Activated naive CD8-positive, alpha-beta T cell (primary cell): ENCODE measurements around the gene ITLN1.
"Not testable (repeated sequence)": the region's sequence is repeated elsewhere in the genome, so short reads cannot be mapped to it uniquely, and the experiment has no call there.

ENCODE experiments used
- H3K27ac Mint-ChIP-seq: one replicate; pipeline ENCODE4 v1.8.0; 2021; ENCODE audit warnings: mixed read lengths
- H3K27me3 Mint-ChIP-seq: one replicate; pipeline ENCODE4 v1.8.0; 2021; ENCODE audit warnings: mixed read lengths
- H3K36me3 Mint-ChIP-seq: one replicate; pipeline ENCODE4 v1.8.0; 2021; ENCODE audit warnings: mixed read lengths
- H3K4me1 Mint-ChIP-seq: one replicate; pipeline ENCODE4 v1.8.0; 2021; ENCODE audit warnings: low read depth, mixed read lengths
- H3K4me3 Mint-ChIP-seq: one replicate; pipeline ENCODE4 v1.8.0; 2021; ENCODE audit warnings: mild to moderate bottlenecking, mixed read lengths
- H3K9me3 Mint-ChIP-seq: one replicate; pipeline ENCODE4 v1.8.0; 2021; ENCODE audit warnings: low read depth, mixed read lengths

Gene ITLN1

DNA sequence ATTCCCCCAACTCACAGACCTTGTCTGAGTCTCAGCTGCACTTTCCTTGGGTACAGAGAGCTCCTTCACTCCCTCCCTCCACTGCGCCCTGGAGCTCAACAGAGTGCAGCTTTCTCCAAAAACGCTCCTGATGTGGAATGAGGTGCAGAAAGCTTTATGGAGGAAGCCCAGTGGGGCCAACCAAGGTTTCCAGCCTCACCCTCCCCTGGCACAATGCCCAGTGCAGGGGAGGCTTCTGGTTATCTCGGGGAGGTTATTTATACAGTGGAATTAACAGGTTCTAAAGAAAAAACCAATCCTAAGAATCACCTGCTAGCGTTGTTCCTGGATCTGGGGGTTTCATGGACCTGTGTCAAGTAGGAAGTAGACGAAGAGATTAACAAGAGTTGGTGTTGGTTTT, at the start of gene ITLN1:
Gene ITLN1, minus strand, starts transcription at position 139 of the 400 bp plus-strand sequence. CDS start 303 bp downstream, outside the sequence.
- Mint-ChIP-seq H3K27me3 (peaks cover 2% of the 10 kb centered on the region), H3K27ac (no peak within 1 kb of the TSS), H3K4me3 (no peak within 1 kb of the TSS), H3K4me1 (no peaks in the 10 kb centered on the region), H3K9me3 (no peaks in the 10 kb centered on the region), H3K36me3 (peaks cover 2% of the 10 kb centered on the region)

DNA sequence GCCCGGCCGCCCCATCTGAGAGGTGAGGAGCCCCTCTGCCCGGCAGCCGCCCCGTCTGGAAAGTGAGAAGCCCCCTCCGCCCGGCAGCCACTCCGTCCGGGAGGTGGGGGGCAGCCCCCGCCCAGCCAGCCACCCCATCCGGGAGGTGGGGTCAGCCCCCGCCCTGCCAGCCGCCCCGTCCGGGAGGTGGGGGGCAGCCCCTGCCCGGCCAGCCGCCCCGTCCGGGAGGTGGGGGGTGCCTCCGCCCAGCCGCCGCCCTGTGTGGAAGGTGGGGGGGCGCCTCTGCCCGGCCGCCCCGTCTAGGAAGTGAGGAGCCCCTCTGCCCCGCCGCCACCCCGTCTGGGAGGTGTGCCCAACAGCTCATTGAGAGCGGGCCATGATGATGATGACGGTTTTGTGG, 48.3 kb upstream of the ITLN1 start:
- not testable (repeated sequence) for H3K27me3 Mint-ChIP-seq, H3K27ac Mint-ChIP-seq, H3K4me3 Mint-ChIP-seq, H3K4me1 Mint-ChIP-seq, H3K9me3 Mint-ChIP-seq, H3K36me3 Mint-ChIP-seq

DNA sequence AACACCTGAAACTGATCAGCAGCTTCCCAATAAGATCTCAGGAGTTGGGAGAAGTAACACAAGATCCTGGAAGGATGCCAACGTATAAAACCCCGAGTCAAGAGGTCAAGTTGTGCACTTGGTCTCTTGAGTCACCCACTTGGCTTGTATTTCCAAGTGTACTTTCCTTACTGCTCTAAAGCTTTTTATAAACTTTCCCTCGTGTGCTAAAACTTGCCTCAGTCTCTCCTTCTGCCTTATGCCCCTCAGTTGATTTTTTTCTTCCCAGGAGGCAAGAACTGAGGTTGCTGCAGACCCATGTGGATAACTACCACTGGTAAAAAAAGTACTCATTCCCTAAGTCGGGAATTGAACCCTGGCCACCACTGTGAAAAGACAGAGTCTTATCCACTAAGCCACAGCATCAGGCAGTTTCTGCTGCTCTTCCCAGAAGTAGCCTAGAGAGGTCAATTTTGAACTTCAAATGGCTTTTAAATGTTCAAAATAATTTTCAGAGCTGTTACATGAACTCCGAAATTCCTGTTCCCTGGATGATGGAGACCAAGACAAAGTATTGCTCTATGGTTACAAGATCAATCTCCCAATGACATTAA, 40.8 kb upstream of the ITLN1 start:
- no peak overlapping the region for H3K4me3 Mint-ChIP-seq
- H3K4me1 Mint-ChIP-seq, result no peaks in the 10 kb centered on the region
- no peak overlapping the region for H3K27ac Mint-ChIP-seq
- H3K27me3 Mint-ChIP-seq, result no peaks in the 10 kb centered on the region
- H3K9me3 Mint-ChIP-seq, result no peaks in the 10 kb centered on the region
- peaks cover 9% of the 10 kb centered on the region for H3K36me3 Mint-ChIP-seq

DNA sequence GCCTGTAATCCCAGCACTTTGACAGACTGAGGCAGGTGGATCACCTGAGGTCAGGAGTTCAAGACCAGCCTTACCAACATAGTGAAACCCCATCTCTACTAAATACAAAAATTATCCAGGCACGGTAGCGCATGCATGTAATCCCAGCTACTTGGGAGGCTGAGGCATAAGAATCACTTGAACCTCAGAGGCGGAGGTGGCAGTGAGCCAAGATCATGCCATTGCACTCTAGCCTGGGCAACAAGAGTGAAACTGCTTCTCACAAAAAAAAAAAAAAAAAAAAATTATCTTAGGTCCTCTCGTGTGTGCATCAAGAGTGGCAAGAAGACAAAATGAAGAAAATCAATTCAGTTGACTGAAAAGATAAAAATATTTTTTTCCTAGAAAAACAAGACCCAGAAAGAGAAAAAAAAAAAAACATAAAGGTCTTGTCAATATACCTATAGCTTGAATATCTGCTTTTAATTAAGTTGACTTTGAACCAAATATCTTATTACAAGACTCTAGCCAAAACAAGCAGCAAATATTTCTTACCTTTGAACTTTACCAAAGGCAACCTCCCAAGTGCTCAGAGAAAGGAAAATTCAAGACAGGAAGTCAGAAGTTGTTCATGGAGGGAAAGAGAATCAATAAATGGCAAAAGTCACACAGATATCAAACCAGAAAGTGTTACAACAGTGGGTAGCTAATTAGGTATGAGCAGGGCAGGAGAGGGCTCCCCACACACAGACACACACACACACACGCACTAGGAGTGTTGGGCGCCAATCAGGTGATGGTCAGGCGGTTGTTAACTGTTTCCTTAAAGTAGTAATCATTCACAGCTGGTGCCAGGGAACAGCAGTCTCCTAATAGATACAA, 40.0 kb upstream of the ITLN1 start:
- Mint-ChIP-seq H3K27me3 (no peaks in the 10 kb centered on the region), H3K9me3 (no peaks in the 10 kb centered on the region), H3K4me1 (no peaks in the 10 kb centered on the region), H3K27ac (no peak overlapping the region), H3K4me3 (no peak overlapping the region), H3K36me3 (peaks cover 9% of the 10 kb centered on the region)

DNA sequence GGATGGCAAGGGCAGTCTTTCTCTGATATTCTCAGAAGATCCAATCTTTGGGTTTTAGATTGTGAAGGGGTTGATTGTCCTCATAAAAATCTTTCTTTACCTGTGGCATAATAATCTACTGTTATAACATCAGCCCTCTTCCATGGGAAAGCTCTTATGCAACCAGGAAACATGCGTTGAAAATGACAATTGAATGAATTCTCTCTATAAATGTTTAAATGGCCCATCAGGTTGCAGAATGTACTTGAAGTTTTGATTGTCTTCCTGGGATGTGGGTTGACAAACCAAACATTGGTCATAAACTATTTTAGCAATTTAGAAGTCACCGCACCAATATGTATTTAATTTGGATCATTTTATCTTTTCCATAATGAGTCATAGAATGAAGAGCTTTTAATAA, 31.7 kb upstream of the ITLN1 start:
- Mint-ChIP-seq H3K36me3 (no peaks in the 10 kb centered on the region), H3K4me3 (no peak overlapping the region), H3K9me3 (no peaks in the 10 kb centered on the region), H3K4me1 (no peaks in the 10 kb centered on the region), H3K27me3 (peaks cover 2% of the 10 kb centered on the region), H3K27ac (no peak overlapping the region)

DNA sequence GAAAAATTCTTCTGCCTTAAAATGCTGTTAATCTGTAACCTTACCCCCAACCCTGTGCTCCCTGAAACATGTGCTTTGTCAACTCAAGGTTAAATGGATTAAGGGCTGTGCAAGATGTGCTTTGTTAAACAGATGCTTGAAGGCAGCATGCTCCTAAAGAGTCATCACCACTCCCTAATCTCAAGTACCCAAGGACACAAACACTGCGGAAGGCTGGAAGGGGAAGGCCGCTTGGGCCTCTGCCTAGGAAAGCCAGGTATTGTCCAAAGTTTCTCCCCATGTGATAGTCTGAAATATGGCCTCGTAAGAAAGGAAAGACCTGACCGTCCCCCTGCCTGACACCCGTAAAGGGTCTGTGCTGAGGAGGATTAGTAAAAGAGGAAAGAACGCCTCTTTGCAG, 28.2 kb upstream of the ITLN1 start:
- H3K27me3 Mint-ChIP-seq, H3K4me1 Mint-ChIP-seq, H3K4me3 Mint-ChIP-seq, H3K36me3 Mint-ChIP-seq, H3K9me3 Mint-ChIP-seq, H3K27ac Mint-ChIP-seq: not testable (repeated sequence)

DNA sequence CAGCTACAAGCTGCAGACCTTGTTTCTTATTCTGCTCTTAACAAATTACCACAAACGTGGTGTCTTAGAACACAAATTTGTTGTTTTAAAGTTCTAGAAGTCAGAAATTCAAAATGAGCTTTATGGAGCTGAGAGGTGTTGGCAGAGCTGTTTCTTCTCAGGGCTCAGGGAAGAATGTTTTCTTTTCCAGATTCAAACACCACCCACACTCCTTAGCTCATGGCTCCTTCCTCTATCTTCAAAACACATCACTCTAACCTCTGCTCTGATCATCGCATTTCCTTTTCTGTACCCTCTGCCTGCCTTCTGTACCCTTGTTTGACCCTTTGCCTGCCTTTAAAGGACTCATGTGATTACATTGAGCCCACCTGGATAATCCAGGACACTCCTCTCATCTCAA, 26.9 kb upstream of the ITLN1 start:
- H3K4me3 Mint-ChIP-seq, result no peak overlapping the region
- no peaks in the 10 kb centered on the region for H3K27me3 Mint-ChIP-seq
- no peak overlapping the region for H3K27ac Mint-ChIP-seq
- H3K4me1 Mint-ChIP-seq, result no peaks in the 10 kb centered on the region
- H3K9me3 Mint-ChIP-seq, result no peaks in the 10 kb centered on the region
- H3K36me3 Mint-ChIP-seq, result no peaks in the 10 kb centered on the region

DNA sequence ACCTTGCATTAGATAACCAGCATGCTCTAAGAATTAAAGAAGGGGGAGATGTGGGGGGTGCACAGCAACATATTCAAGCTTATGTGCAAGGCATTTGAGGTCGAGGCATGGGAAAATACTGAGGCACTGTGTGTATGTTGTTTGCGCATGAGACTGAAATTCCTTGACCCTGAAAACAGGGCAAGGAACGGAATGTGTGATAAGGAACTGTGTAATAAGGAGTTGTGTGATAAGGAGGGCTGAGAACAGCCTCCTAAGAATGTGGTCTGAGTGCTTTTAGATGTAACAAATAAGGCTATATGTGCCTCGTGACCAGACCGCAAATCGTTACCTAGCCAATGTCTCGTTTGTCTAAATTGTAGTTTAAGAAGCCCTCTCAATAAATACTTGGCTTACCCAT, 26.5 kb upstream of the ITLN1 start:
- no peaks in the 10 kb centered on the region for H3K4me1 Mint-ChIP-seq
- H3K27me3 Mint-ChIP-seq, result no peaks in the 10 kb centered on the region
- no peak overlapping the region for H3K4me3 Mint-ChIP-seq
- H3K27ac Mint-ChIP-seq, result no peak overlapping the region
- H3K36me3 Mint-ChIP-seq, result no peaks in the 10 kb centered on the region
- H3K9me3 Mint-ChIP-seq, result no peaks in the 10 kb centered on the region

DNA sequence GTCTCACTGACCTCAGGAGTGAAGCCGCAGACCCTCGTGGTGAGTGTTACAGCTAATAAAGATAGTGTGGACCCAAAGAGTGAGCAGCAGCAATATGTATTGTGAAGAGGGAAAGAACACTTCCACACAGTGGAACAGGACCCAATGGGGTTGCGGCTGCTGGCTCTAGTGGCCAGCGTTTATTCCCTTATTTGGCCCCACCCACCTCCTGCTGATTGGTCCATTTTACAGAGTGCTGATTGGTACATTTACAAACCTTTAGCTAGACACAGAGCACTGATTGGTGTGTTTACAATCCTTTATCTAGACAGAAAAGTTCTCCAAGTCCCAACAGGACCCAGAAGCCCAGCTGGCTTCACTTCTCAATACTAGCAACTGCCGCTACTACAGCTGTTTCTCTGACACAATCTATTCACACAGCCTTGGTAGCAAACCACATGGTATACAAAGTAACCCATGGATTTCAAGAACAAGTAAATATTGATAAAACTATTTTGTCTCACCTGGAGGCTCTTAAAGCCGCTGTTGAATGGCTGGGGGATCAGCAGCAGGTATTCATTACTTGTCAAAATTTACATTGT, 25.3 kb upstream of the ITLN1 start:
- no peak overlapping the region for H3K4me3 Mint-ChIP-seq
- no peaks in the 10 kb centered on the region for H3K4me1 Mint-ChIP-seq
- no peak overlapping the region for H3K27ac Mint-ChIP-seq
- H3K9me3 Mint-ChIP-seq, result no peaks in the 10 kb centered on the region
- no peaks in the 10 kb centered on the region for H3K36me3 Mint-ChIP-seq
- no peaks in the 10 kb centered on the region for H3K27me3 Mint-ChIP-seq

DNA sequence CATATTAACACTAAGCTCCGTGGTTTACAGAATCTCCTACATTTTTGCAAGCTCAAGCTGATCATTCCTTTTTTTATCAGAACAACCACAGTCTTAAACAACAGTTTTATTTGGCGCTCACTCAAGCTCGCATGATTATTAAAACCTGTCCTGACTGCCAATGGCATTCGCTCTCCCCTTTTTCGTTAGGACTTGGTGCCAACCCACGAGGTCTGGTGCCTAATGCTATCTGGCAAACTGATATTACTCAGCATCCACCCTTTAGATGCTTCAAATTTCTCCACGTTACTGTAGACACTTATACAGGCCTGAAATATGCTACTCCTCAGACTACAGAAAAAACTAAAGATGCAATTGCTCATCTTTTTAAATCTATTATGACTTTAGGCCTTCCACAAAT, 23.0 kb upstream of the ITLN1 start:
- no peaks in the 10 kb centered on the region for H3K36me3 Mint-ChIP-seq
- no peaks in the 10 kb centered on the region for H3K4me1 Mint-ChIP-seq
- H3K4me3 Mint-ChIP-seq, result no peak overlapping the region
- H3K9me3 Mint-ChIP-seq, result no peaks in the 10 kb centered on the region
- H3K27ac Mint-ChIP-seq, result no peak overlapping the region
- no peaks in the 10 kb centered on the region for H3K27me3 Mint-ChIP-seq

DNA sequence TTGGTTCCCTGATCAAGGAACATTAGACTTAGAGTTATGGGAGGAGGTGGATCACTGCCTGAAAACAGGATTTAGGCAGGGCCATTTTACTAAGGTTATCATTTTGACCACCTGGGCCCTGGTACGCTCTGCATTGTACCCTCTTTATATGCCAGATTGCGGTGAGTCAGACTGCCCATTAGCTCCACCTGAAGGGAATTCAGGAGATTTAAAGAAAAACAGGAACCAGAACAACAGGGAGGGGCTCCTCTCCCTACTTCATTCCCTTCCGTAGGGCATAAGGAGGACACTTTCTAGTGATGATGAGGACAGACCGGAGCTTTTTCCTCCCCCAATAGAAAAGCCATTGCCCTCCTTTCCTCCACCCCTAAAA, 20.6 kb upstream of the ITLN1 start:
- Mint-ChIP-seq H3K4me1 (no peaks in the 10 kb centered on the region), H3K36me3 (peaks cover 2% of the 10 kb centered on the region), H3K9me3 (no peaks in the 10 kb centered on the region), H3K27me3 (no peaks in the 10 kb centered on the region), H3K27ac (no peak overlapping the region), H3K4me3 (no peak overlapping the region)

DNA sequence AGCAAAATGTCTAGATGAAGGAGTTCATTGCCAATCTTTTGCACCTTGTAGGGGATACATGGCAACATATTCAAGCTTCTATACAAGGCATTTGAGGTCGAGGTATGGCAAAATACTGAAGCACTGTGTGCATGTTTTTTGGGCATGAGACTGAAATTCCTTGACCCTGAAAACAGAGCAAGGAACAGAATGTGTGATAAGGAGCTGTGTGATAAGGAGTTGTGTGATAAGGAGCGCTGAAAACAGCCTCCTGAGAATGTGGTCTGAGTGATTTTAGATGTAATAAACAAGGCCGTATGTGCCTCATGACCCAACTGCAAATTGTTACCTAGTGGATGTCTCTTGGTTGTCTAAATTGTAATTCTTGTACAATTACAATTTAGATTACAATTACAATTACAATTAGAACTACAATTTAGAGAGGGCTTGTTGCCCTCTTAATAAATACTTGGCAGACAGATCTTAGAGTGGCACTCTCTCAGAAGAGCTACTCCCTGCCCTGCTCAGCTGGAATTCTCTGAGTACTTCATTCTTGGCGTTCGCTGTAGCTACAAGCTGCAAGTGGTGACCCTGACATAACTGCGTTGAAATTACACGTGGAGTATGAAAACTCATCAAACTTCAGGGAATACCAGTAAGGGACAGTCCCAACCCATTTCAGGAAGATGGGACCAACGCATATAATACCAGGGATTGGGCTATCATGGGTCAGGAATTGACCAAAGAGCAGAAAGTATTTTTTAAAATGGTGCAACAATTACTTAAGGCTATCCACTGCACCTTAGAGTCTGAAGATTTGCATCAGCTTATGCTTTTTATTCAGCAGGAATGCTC, 20.0 kb upstream of the ITLN1 start:
- no peaks in the 10 kb centered on the region for H3K9me3 Mint-ChIP-seq

DNA sequence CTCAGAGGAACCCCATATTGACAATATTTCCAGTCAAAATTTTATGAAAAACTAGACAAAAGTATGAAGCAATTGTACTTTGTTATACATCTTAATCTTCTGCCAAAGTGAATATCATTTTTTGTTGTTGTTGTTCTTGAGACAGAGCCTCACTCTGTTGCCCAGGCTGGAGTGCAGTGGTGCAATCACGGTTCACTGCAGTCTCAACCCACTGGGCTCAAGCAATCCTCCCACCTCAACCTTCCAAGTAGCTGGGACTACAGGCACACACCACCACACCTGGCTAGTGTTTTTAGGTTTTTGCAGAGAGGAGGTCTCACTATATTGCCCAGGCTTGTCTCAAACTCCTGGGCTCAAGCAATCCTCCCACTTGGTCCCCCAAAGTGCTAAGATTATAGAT, 17.3 kb upstream of the ITLN1 start:
- not testable (repeated sequence) for H3K4me1 Mint-ChIP-seq

More for the DNA sequence above, 20.0 kb upstream of the ITLN1 start:
- no peaks in the 10 kb centered on the region for H3K27me3 Mint-ChIP-seq
- H3K36me3 Mint-ChIP-seq, result peaks cover 2% of the 10 kb centered on the region
- no peak overlapping the region for H3K27ac Mint-ChIP-seq
- no peaks in the 10 kb centered on the region for H3K4me1 Mint-ChIP-seq
- H3K4me3 Mint-ChIP-seq, result no peak overlapping the region

DNA sequence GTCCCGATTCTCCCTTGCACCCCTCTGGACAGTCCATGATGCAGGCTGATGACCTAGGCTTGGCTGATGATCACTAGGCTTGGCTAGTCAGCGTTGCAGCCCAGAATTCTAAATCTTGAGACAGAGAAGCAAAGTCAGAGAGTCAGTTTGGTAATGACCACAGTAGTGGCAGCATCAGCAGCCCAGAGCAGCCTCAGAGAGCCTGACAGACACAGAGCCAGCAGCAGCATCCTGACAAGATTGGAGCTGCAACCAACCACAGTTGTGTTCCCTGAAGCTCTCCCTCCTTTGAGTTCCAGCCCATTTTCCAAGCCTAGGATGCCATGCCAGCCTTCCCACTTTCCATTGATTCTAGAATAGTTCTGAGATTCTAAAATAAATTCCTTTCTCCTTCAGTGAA, 16.8 kb upstream of the ITLN1 start:
- no peaks in the 10 kb centered on the region for H3K27me3 Mint-ChIP-seq
- H3K9me3 Mint-ChIP-seq, result no peaks in the 10 kb centered on the region
- no peaks in the 10 kb centered on the region for H3K4me1 Mint-ChIP-seq
- H3K36me3 Mint-ChIP-seq, result peaks cover 2% of the 10 kb centered on the region
- H3K27ac Mint-ChIP-seq, result no peak overlapping the region
- H3K4me3 Mint-ChIP-seq, result no peak overlapping the region

More for the DNA sequence above, 17.3 kb upstream of the ITLN1 start:
- H3K9me3 Mint-ChIP-seq, H3K27ac Mint-ChIP-seq, H3K36me3 Mint-ChIP-seq, H3K27me3 Mint-ChIP-seq, H3K4me3 Mint-ChIP-seq: not testable (repeated sequence)

DNA sequence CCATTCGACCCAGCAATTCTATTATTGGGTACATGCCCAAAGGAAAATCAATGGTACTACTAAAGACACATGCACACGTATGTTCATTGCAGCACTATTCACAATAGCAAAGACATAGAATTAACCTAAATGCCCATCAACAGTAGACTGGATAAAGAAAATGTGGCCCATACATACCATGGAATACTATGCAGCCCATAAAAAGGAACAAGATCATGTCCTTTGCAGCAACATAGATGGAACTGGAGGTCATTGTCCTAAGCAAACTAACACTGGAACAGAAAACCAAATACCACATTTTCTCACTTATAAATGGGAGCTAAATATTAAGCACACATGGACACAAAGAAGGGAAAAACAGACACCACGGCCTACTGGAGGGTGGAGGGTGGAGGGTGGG, 15.7 kb upstream of the ITLN1 start:
- not testable (repeated sequence) for H3K4me3 Mint-ChIP-seq, H3K4me1 Mint-ChIP-seq, H3K27ac Mint-ChIP-seq, H3K9me3 Mint-ChIP-seq, H3K27me3 Mint-ChIP-seq, H3K36me3 Mint-ChIP-seq
